DMS 273 (cell line): ENCODE data around the gene MYO10.
"Not testable (repeated sequence)": the region's sequence is repeated elsewhere in the genome, so short reads cannot be mapped to it uniquely, and the experiment has no call there.

Experiments
- DNase-seq: peaks from one replicate; lab custom pipeline; 2025; ENCODE audit not compliant: unreplicated experiment; lab: John Stamatoyannopoulos, UW

MYO10 gene

GRCh38 chr5:16754086-16754485 lies 182.0 kb downstream of the MYO10 start:
- DNase-seq = no peak

DNA sequence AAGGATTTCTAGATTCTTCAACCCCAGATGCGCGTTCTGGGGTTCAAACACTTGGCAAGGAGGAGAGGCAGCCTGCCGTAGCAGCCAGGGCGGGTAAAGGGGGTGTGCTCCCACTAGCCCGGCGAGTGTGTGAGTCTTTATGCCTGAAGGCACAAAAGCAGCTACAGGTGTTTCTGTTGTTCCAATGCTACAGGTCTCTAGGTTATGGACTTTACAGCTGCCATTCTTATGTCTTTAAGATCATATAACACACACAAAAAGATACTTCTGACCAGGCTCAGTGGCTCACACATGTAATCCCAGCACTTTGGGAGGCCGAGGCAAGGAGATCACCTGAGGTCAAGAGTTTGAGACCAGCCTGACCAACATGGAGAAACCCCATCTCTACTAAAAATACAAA lies 185.6 kb downstream of the MYO10 start:
- no peak for DNase-seq

GRCh38 chr5:16749626-16750025 lies 186.5 kb downstream of the MYO10 start:
- no peak for DNase-seq

- DNase-seq = no peak
Measured at GRCh38 chr5:16744164-16744880, 191.8 kb downstream of the MYO10 start.

DNA sequence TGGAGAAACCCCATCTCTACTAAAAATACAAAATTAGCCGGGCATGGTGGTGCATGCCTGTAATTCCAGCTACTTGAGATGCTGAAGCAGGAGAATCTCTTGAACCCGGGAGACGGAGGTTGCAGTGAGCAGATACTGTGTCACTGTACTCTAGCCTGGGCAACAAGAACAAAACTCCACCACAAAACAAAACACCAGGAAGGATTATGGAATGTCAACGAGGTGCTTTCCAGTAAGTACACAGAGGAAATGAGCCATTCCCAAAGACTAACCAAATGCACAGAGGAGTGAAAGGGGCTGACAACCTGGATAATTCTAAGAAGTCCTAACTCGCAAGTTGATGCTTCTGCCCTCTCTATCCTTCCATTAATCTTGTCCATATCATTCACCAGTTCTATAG lies 193.2 kb downstream of the MYO10 start:
- no peak for DNase-seq

- DNase-seq = no peak
Measured at GRCh38 chr5:16740811-16741392, 195.2 kb downstream of the MYO10 start.

DNA sequence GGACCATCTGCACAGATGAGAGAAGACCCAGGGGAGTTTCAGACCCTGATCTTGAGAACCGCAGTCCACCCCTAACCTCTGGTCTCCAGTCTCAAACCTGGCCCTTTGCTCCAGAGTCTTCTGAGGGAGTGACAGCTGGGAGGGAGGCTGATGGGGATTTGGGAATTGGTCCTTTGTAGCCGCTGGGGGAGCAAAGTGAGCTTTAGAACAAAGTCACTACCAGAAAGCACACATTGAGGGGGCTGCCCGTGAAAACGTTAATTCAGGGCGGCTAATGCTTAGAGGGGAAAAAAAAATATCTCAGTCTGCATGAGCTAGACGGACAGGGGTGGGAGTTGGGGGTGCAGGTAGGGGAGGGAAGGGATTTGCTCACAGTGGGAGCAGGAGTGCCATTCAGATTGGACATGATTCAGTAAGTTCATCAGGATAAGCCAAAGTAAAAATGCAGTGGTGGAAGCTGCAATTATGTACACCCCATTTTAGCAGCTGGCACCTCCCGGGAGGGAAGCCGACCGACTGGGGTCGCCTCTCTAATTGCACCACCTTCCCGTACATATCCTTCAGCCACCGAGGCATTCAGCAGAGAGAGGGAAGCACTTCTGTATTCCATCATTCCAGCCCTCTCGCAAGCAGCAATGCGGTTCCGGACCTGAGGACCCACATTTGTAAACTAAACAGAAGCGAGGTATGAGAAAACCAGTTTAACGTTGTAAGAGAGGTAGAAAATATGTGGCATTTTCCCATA lies 195.8 kb downstream of the MYO10 start:
- DNase-seq = no peak

GRCh38 chr5:16738393-16738792 lies 197.7 kb downstream of the MYO10 start:
- not testable (repeated sequence) for DNase-seq

- no peak for DNase-seq
Measured at GRCh38 chr5:16737620-16738364, 198.3 kb downstream of the MYO10 start.

GRCh38 chr5:16737209-16737608 lies 198.9 kb downstream of the MYO10 start:
- no peak for DNase-seq

DNA sequence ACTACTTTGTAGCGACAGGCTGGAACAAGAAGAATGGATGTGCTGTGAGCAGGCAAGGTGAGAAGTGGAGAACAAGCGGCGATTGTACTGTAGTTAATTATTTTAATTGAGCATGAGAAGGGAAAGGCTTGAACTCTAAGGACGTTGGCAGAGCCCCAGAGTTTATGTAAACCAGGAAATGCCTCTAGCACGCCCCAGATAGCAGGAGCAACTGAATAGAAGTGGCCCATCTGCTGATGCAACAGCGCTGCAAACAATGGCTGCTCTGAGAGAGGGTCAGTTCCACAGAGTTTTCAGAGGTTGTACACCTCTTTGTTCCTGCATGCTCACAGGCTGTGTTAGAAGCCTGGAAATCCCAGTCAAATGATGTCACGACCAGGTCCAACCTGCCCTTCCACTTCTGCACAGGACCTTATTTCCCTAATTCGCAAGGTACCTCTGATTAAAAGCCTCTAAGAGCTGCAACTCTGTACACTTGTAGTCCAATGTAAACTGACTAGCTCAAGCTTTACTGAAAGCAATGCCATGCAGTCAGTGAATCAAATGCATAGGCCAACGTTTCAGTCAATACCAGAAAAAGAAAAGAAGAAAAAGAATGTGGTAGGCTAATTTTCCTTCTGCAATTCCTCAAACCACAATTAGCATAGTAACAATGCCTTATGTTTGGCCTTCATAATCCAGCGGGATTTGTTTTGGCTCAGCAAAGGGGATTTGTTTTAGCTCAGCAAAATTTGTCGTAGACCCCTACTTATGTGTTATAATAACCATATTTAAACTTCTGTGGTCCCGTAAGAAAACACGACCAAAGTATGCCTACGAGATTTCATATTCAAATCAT lies 199.7 kb downstream of the MYO10 start:
- peak; percentile 58 for DNase-seq

DNA sequence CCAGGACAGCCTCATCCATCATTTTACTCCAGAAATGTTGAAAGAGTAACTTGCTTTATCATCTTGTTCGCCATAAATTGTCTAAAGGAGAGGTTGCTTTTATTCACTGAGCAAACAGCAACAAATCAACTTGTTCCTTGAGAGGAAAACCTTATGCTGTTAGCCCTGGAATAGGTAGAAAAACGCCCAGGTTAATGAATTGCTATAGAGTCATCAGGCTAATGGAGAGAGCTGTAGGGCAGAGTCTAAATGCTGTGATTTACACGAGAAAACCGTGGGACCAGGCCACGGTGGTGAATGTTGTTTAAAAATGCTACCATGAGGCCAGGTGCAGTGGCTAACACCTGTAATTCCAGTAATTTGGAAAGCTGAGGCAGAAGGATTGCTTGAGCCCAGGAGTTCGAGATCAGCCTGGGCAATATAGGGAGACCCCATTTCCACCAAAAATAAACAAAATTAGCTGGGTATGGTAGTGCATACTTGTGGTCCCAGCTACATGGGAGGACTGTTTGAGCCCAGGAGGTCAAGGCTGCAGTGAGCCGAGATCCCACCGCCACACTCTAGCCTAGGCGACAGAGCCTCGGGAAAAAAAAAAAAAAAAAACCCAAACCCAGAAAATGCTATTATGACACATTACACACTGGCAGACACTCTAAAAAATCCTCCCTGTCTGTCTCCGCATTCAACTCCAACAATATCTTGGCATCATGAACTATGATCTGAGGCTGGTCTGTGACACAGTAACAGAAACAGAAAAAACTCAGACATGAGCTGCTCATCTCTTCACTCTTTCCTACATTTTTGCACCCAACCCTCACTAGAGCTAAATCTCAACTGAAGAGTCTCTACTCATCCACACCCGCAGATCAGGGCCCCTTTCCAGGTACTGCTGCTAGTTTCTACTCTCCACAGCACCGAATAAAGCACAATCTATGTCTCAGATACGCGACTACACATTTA lies 200.7 kb downstream of the MYO10 start:
- DNase-seq = no peak

DNA sequence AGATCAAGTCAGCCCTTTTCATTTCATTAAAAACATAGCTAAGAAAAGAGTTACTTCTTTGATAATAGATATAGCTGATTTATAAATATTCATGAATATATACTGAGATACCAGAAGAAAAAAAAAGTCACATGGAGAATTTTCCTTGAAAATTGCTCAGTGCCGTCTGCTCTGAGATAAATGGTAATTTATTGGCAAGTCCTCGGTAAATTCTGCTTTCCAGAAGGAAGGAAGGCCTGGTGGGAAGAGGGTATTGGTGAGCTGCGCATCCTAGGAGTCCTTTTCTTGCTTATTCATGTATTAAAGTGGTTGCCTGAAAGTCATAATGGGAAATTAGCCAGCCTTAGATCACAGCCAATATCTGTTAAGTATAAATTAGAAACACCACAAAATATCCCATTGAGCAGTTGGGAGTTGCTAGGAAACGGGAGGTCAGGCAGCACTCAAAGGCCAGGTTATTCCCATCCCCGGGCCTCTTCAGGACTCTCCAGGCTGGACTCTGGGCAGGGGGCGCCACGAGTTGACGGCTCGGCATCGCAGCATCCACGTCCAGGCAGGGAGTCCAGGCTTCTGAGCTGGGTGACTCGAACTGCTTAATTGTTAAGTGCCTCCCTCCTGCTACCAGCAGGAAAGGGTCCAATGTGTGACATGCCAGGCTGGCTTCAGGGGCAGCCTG lies 202.6 kb downstream of the MYO10 start:
- DNase-seq = no peak

DNA sequence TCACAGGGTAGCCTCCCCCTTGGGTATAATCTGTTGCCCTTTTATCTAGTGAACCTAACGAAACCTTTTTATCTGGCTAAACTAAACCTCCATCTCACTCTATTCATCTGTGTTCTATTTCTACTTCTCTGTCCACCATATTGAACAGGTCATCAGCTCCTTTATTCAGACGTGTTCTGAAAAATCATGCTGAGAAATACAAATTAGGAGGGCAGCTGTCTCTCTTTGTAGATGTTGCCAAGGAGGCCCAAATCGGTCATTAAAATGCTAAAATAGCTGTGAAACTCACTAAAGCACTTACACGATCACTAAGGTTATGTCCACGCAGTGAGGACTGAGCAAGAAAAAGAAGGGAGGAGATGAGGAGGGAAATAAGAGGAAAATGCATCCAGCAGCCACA lies 203.7 kb downstream of the MYO10 start:
- DNase-seq = peak; percentile 22

- no peak for DNase-seq
Measured at GRCh38 chr5:16727755-16728325, 208.2 kb downstream of the MYO10 start.

DNA sequence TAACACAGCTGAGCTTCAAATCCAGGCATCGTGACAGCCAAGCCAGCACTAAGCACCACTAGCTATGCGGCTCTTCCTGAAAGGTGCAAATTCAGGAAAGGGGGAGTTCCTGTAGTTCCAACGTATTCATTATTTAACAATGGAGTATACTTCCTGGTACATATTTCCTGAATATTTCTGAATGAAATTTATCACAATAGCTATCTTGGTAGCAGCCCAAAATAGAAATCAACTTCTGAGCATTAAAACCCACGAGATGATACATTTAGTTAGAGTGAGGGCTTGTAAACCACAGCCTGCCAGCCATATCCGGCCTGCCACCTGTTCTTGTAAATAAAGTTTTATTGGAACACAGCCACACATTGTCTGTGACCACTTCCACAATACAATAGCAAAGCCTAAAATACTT lies 209.5 kb downstream of the MYO10 start:
- no peak for DNase-seq

- no peak for DNase-seq
Measured at GRCh38 chr5:16725575-16725974, 210.5 kb downstream of the MYO10 start.

GRCh38 chr5:16723821-16724220 lies 212.3 kb downstream of the MYO10 start:
- no peak for DNase-seq

GRCh38 chr5:16722097-16722495 lies 214.0 kb downstream of the MYO10 start:
- no peak for DNase-seq
